ENCODE results near the gene PARD3B.

Gene PARD3B

GRCh38 chr2:204984518-204984917, 439.2 kb downstream of the PARD3B start:
- Mint-ChIP-seq H3K4me3 (no peak overlapping the region), H3K9me3 (peaks cover 0 to 3% of the 10 kb centered on the region in 2 donors), H3K4me1 (peaks cover 5% of the 10 kb centered on the region), H3K27ac (no peak overlapping the region), H3K27me3 (no peaks in the 10 kb centered on the region)
- DNase-seq = no peak
- ATAC-seq = no peak

DNA sequence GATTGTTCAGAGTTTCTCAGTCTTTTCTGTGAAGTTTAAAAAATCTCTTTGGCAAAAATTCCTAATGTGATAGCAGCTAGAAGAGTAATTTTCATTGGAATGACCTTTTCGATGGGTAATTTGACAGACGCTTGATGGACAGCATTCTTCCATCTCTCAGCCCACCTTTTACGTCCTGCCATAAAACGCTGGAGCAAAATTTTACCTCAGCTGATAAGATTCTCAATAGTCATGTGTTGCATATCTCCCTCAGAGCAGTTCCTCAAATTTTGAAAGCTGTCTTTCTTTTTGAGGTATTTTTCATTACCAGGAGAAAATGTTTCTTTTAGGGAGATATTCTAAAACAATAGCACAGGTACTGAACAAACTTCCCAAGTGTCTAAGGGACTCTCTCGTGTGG, 441.4 kb downstream of the PARD3B start:
- no peak for DNase-seq
- H3K4me1 Mint-ChIP-seq = peaks cover 5% of the 10 kb centered on the region
- H3K9me3 Mint-ChIP-seq = no peaks in the 10 kb centered on the region
- no peak overlapping the region for H3K27ac Mint-ChIP-seq
- no peak for ATAC-seq
- no peaks in the 10 kb centered on the region for H3K27me3 Mint-ChIP-seq
- H3K4me3 Mint-ChIP-seq = no peak overlapping the region

- no peak overlapping the region for H3K4me3 Mint-ChIP-seq
- no peak for ATAC-seq
- no peaks in the 10 kb centered on the region for H3K9me3 Mint-ChIP-seq
- no peak overlapping the region for H3K27ac Mint-ChIP-seq
- DNase-seq = no peak
- H3K27me3 Mint-ChIP-seq = no peaks in the 10 kb centered on the region
- no peaks in the 10 kb centered on the region for H3K4me1 Mint-ChIP-seq
Observed at GRCh38 chr2:204988836-204989235, 443.6 kb downstream of the PARD3B start.

- Mint-ChIP-seq H3K9me3 (no peaks in the 10 kb centered on the region), H3K27me3 (no peaks in the 10 kb centered on the region), H3K4me1 (no peaks in the 10 kb centered on the region), H3K27ac (no peak overlapping the region), H3K4me3 (no peak overlapping the region)
- ATAC-seq (no peak), DNase-seq (no peak)
Observed at GRCh38 chr2:204989877-204990276, 444.6 kb downstream of the PARD3B start.

DNA sequence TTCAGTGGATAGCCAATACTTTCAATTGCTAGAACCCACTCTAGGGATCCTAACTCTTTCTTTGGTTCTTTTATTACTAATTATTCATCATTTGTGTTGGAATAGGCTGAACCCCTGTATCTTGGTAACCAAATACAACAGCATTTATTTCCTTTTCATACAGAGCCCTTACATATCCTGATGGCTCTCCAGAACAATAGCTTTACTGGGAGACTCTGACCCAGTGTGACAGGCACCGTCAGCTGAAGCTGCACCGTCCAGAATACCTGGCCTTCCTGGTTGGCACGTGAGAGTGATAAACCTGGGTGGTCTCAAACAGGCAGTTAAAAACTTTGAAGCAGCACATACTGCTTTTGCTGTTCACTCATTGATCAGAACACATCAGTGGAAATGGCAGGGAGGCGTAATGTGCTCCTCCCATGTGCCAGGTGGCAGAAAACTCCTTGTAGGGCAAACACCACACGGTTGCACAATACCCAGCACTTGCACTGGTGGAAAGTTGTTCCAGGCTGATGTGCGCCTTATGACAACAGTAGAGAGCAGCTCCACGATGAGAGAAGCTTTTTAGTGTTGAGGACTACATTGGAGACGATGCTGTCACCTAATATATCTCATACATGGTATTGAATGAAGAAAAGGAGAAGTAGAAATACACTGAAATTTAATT, 456.2 kb downstream of the PARD3B start:
- H3K27ac Mint-ChIP-seq = no peak overlapping the region
- peaks cover 18% of the 10 kb centered on the region for H3K4me1 Mint-ChIP-seq
- H3K4me3 Mint-ChIP-seq = no peak overlapping the region
- H3K27me3 Mint-ChIP-seq = no peaks in the 10 kb centered on the region
- no peak for DNase-seq
- no peak for ATAC-seq
- H3K9me3 Mint-ChIP-seq = peaks cover under 1 to 10% of the 10 kb centered on the region in 2 donors

DNA sequence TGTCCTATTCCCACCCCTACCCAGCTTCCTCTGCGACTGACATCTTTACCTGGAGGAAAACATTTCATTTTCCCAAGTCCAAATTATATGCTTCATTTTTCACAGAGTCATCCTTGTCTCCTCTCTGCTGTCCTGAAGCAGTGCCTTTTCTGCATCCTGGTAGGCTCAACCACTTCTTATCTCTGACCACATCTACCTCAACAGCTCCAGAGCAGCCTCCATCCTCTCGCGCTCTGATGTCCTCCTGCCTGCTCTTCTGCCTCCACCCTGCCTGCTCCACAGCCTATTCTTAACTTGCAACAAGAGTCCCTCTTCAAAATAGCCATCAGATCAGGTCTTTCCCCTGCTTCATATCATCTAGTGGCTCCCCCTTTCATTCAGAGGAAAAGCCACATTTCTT, 457.1 kb downstream of the PARD3B start:
- DNase-seq = no peak
- Mint-ChIP-seq H3K27me3 (no peaks in the 10 kb centered on the region), H3K4me1 (peaks cover 24% of the 10 kb centered on the region), H3K4me3 (no peak overlapping the region), H3K27ac (no peak overlapping the region), H3K9me3 (peaks cover 9 to 10% of the 10 kb centered on the region in 2 donors)
- no peak for ATAC-seq

DNA sequence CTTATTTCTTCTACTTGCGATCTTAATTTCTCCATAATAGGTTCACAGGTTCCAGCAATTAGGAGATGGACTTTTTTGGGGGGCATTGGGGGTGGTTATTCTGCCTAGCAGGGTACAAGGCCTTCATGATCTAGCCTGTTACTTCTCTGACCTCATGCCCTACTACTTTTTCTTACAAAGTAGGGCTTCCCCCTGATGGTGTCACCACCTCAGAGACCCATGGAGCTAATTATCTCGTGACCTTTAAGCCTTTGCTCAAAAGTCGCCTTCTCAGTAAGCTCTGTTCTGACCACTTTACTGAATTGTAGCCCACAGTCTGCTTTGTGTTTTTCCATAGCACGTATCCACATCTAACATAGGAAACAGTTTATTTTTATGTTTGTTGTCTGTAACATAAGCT, 458.0 kb downstream of the PARD3B start:
- H3K9me3 Mint-ChIP-seq = peaks cover 9 to 14% of the 10 kb centered on the region in 2 donors
- peaks cover 24% of the 10 kb centered on the region for H3K4me1 Mint-ChIP-seq
- no peaks in the 10 kb centered on the region for H3K27me3 Mint-ChIP-seq
- H3K4me3 Mint-ChIP-seq = no peak overlapping the region
- DNase-seq (no peak), ATAC-seq (peak; percentile 56)
- H3K27ac Mint-ChIP-seq = peak overlapping the region in 1 of 2 donors; percentile 54

- peaks cover 18% of the 10 kb centered on the region for H3K4me1 Mint-ChIP-seq
- no peak overlapping the region for H3K27ac Mint-ChIP-seq
- DNase-seq (no peak), ATAC-seq (no peak)
- no peak overlapping the region for H3K4me3 Mint-ChIP-seq
- peaks cover 4 to 14% of the 10 kb centered on the region in 2 donors for H3K9me3 Mint-ChIP-seq
- H3K27me3 Mint-ChIP-seq = no peaks in the 10 kb centered on the region
Observed at GRCh38 chr2:205010196-205010595, 464.9 kb downstream of the PARD3B start.

GRCh38 chr2:205011031-205011430, 465.8 kb downstream of the PARD3B start:
- ATAC-seq = no peak
- peak overlapping the region in 1 of 2 donors; percentile 47 for H3K27ac Mint-ChIP-seq

GRCh38 chr2:205012961-205013360, 467.7 kb downstream of the PARD3B start:
- DNase-seq (no peak), ATAC-seq (no peak)
- H3K27me3 Mint-ChIP-seq = no peaks in the 10 kb centered on the region
- H3K9me3 Mint-ChIP-seq = peaks cover 0 to 3% of the 10 kb centered on the region in 2 donors
- H3K4me1 Mint-ChIP-seq = peaks cover 12% of the 10 kb centered on the region
- no peak overlapping the region for H3K27ac Mint-ChIP-seq
- H3K4me3 Mint-ChIP-seq = no peak overlapping the region

More at GRCh38 chr2:205011031-205011430, 465.8 kb downstream of the PARD3B start:
- Mint-ChIP-seq H3K4me1 (peaks cover 18% of the 10 kb centered on the region), H3K4me3 (no peak overlapping the region), H3K9me3 (peaks cover 4 to 14% of the 10 kb centered on the region in 2 donors), H3K27me3 (no peaks in the 10 kb centered on the region)
- no peak for DNase-seq

DNA sequence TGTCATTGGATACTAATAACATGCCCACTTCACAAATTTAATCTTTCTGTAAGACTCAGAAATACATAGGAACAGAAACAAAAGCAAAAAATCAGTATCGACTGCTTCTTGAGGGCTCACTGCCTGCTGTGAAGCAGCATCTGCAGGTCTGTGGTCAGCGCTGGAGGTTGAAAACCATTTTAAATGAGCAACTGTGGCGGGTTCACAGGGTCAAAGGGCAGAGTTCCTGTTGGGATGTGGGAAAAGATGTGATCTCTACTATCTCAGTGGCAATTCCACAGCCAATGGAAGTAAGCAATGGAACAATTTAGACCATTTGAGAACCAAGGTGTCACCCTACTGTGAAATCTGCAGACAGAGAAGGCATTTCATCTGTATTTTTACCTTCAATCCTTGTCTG, 468.3 kb downstream of the PARD3B start:
- ATAC-seq = no peak
- H3K4me3 Mint-ChIP-seq = no peak overlapping the region
- no peak for DNase-seq
- H3K4me1 Mint-ChIP-seq = peaks cover 12% of the 10 kb centered on the region
- H3K9me3 Mint-ChIP-seq = peaks cover 0 to 3% of the 10 kb centered on the region in 2 donors
- no peaks in the 10 kb centered on the region for H3K27me3 Mint-ChIP-seq
- H3K27ac Mint-ChIP-seq = no peak overlapping the region

GRCh38 chr2:205014201-205014600, 468.9 kb downstream of the PARD3B start:
- Mint-ChIP-seq H3K9me3 (peaks cover 0 to 3% of the 10 kb centered on the region in 2 donors), H3K27me3 (no peaks in the 10 kb centered on the region), H3K27ac (no peak overlapping the region), H3K4me1 (peaks cover 12% of the 10 kb centered on the region), H3K4me3 (no peak overlapping the region)
- no peak for DNase-seq
- no peak for ATAC-seq

DNA sequence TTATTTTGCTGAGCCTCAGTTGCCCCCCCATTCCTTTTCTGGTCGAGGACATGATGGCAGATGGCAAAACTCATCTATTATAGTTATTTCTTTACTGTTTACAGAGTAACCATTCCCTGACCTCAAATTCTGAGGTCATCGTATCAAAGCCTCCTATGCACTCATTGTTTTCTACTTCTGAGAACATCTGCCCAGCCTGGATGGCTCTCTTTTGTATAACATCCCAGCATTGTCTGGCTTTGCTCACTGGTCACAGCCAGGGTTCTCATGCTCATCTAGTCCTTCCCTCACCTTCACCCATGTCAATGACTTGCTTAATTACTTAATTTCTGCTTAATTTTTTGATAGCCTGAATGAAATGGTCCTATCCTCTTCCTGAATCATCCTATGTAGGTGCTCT, 472.1 kb downstream of the PARD3B start:
- no peaks in the 10 kb centered on the region for H3K27me3 Mint-ChIP-seq
- DNase-seq = no peak
- H3K4me1 Mint-ChIP-seq = no peaks in the 10 kb centered on the region
- ATAC-seq = no peak
- no peak overlapping the region for H3K27ac Mint-ChIP-seq
- H3K4me3 Mint-ChIP-seq = no peak overlapping the region
- peaks cover 3 to 19% of the 10 kb centered on the region in 2 donors for H3K9me3 Mint-ChIP-seq

DNA sequence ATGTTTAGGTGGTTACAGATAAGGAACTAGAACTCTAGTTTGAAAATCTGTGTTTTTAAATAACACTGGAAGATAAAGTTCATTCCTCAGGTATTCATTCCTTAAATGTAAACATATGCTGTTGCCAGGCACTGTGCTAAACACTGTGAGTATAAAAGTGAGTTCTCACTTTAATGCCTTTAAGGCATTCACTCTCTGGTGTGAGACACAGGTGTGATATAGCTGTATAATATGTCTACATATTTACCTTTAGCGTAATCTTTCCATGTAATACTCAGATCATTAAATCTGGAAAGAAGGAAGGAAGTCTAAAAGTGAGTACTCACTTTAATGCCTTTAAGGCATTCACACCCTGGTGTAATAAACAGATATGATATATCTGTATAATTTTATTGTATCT, 472.6 kb downstream of the PARD3B start:
- H3K9me3 Mint-ChIP-seq = peaks cover 3 to 19% of the 10 kb centered on the region in 2 donors
- H3K27ac Mint-ChIP-seq = no peak overlapping the region
- ATAC-seq (no peak), DNase-seq (no peak)
- no peaks in the 10 kb centered on the region for H3K27me3 Mint-ChIP-seq
- H3K4me1 Mint-ChIP-seq = no peaks in the 10 kb centered on the region
- no peak overlapping the region for H3K4me3 Mint-ChIP-seq

DNA sequence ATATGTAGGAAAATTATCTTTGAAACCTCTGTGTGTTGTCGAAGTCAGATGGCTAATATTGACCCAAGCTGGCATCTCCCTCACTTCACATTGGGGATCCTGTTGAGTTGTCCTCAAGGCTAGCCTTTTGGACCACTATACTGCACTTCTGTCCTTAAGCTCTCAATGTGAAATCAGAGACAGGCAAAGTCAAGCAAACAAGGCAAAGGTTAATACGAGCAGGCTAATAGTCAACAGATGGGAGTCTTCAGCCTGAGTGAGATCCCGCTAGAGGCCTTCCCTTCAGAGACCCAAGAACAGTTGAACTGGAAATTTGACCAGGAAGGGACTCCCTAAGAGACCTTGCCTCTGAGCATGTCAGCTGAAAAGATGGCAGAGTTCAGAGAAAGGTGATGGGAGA, 475.4 kb downstream of the PARD3B start:
- Mint-ChIP-seq H3K27me3 (no peaks in the 10 kb centered on the region), H3K27ac (no peak overlapping the region), H3K4me3 (no peak overlapping the region), H3K4me1 (peaks cover 6% of the 10 kb centered on the region), H3K9me3 (peaks cover 3 to 19% of the 10 kb centered on the region in 2 donors)
- ATAC-seq = no peak
- no peak for DNase-seq

GRCh38 chr2:205022841-205023240, 477.6 kb downstream of the PARD3B start:
- H3K9me3 Mint-ChIP-seq = peaks cover 0 to 19% of the 10 kb centered on the region in 2 donors
- peaks cover 12% of the 10 kb centered on the region for H3K4me1 Mint-ChIP-seq
- H3K27me3 Mint-ChIP-seq = no peaks in the 10 kb centered on the region
- ATAC-seq = no peak
- DNase-seq = no peak
- H3K27ac Mint-ChIP-seq = no peak overlapping the region
- no peak overlapping the region for H3K4me3 Mint-ChIP-seq
